HG03159 (cell line): ENCODE data around the gene CHST13.

Experiments used
- ATAC-seq: cut with Tn5 transposase; IDR thresholded peaks from one replicate; pipeline ENCODE4 v1.9.1; 2021; ENCODE audit warnings: mild to moderate bottlenecking, moderate library complexity; ENCODE audit not compliant: unreplicated experiment

Gene CHST13

DNA sequence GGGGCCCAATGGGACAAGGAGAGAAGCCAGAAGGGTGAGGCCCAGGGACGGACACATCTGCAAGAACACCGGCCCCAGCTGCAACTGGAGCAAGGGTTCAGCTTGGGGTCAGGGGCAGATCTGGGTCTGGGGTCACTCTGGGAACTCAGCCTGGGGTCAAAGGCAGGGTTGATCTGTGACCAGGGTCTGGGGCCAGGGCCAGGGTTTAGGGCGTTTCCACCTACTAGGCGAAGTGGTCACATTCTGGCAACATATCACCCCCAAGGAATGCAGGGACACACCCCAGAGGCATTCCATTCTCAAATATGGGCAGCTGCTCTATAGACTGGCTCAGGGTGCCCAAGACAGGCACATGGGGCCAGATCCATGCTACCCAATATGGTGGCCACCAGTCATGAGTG is 15.4 kb upstream of the CHST13 start:
- no peak for ATAC-seq

- no peak for ATAC-seq
These were observed 14.2 kb upstream of the CHST13 start for GRCh38 chr3:126509597-126510307.

GRCh38 chr3:126510308-126510910 is 13.5 kb upstream of the CHST13 start:
- no peak for ATAC-seq

DNA sequence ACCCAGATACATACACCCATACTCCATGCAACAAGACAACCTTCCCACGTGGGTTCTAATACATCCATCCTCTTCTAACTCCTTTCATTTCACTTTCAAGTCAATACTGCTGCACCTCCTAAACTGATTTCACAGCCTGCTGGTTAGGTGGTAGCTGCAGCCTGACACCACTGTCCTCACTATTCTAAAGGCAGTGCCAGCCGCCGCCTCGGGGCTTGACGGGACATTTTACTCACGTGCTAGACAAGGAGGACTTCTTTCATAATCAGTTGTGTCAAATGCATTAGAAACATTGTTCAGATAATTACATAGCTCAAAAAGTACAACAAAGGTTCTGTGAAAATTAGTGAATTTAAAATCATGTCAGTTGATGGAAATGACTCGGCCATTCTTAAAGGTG is 12.7 kb upstream of the CHST13 start:
- no peak for ATAC-seq

DNA sequence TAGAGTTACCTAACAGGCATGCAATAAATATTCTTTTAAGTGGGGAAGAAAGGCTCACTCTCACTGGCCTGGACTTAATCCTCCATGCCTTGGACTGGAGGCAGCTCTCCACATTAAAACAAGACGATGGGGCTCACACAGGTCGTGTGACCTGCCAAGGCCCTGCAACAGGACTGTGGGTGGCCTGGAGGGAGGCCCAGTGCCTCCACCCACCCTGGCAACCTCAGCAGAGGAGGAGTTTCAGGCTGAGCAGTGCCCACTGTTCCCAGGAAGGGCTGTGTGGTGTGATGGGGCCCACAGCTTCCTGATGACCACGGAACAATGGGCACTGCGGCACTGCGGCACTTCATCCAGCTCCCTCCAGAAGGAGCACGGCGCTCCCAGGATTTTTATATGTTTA is 11.9 kb upstream of the CHST13 start:
- ATAC-seq = no peak

DNA sequence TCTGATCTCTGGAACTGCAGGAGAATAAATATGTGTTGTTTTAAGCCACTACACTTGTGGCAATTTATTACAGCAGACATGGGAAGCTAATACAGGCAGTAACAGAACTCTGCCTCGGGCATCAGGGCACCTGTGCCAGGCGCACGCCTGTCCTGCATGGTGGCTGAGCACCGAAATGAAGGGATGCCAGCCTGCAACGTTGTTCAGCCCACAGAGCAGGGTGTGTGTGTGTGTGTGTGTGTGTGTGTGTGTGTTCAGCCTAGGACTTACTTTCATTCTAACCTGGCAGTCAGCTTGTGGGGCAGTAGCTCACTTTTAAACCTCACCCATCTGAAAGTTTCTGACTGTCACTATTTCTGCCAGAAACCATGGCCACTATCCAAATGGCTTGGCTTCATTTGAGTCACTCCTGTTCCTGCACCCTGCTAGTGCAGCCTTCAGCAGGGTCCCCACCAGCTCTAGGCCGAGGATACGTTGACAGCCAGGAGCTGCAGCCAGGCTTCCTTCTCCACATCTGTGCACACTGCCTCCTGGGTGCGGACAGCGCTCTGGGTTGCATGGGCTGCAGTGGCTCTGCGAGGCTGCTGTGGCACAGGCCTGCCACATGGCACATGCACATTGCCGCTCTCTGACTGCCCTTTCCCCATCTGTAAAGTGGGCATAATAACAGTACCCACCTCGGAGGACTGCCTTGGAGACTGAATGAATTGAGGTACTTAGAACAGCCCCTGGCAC is 10.9 kb upstream of the CHST13 start:
- ATAC-seq = no peak

- no peak for ATAC-seq
These were observed 9.8 kb upstream of the CHST13 start for GRCh38 chr3:126514161-126514560.

DNA sequence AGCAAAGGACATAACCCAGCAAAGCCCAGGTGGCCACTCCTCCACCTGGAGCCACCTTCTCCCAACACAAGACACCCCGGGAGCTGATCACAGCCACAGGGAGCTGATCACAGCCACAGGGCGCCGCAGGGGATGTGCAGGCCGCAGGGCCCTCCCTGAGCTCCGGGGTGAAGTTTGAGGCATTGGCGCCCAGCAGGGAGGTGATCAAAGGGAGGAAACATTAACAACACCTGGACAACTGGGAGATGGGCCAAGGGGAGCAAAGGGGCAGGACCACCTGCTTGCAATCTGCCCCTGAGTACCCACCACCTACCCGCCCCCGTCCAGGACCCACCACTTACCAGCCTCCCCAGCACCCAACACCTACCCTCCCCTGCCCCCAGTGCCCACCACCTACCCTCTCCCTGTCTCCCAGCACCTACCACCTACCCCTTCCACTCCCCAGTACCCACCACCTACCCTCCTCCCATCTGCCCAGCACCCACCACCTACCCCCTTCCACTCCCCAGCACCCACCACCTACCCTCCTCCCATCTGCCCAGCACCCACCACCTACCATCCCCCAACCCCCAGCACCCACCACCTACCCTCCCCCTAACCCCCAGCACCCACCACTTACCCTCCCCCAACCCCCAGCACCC is 8.8 kb upstream of the CHST13 start:
- no peak for ATAC-seq

DNA sequence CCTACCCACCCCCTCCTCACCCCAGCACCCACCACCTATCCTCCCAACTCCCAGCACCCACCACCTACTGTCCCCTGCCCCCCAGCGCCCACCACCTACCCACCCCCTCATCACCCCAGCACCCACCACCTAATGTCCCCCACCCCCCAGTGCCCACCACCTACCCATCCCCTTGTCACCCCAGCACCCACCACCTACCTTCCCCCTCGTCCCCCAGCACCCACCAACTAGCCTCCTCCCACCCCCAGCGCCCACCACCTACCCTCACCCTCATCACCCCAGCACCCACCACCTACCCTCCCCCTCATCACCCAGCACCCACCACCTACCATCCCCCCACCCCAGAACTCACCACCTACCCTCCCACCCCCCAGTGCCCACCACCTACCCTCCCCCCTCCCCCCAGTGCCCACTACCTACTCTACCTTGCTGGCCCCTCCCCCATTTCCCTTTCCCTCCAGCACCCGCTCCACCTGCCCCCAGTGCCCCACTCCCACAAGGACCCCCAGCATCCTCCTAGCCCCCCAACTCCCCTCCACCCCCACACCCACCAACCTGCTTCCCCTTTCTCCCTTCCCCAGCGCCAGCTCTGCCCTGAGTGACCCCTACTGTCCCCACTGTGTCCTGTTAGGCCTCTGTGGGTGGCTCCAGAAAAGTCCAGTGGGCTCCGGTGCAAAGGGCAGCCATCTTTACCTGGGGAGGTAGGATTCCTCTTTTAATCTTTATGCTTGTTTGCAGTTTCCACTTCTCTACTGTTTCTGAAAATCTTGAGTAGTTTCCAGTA is 7.6 kb upstream of the CHST13 start:
- ATAC-seq = no peak

GRCh38 chr3:126516936-126517290 is 7.0 kb upstream of the CHST13 start:
- ATAC-seq = no peak

DNA sequence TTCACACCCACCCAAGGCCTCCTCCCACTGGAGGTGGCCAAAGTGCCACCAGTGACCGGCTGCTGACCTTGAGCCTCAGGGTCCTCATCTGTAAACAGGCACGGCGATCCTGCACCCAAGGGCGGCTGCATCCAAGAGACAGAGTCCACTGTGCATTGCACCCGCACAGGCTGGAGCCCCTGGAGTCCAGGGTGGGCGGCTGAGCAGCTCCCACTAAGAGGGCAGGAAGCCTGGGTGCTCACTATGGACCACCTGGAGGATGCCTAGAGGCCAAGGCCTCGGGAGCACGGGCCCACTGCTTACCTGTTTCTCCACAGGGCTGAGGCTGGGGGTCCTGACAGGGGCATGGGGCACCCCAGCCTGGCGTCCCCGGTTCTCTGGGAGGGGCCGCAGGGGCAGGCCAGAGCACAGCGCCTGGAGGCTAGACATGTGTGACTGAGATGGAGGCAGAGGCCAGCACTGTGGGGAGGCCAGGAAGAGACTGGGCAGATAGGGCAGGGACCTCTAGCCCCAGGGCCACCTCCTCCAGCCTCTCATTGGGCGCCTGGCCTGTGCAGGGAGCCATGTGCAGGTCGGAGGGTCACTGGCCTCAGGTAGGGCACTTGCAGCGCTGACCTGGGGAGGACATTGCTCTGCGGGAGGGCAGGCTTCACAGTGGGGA is 6.5 kb upstream of the CHST13 start, which contains the start of gene UROC1:
Gene UROC1 (minus strand): TSS at position 483 of the 661 bp plus-strand sequence. CDS start 54 bp downstream, at position 429.
- ATAC-seq = no peak

- no peak for ATAC-seq
These were observed 5.8 kb upstream of the CHST13 start for GRCh38 chr3:126517986-126518778.

GRCh38 chr3:126518779-126519177 is 5.2 kb upstream of the CHST13 start:
- ATAC-seq = no peak

GRCh38 chr3:126519506-126520455 is 4.2 kb upstream of the CHST13 start:
- ATAC-seq = no peak

DNA sequence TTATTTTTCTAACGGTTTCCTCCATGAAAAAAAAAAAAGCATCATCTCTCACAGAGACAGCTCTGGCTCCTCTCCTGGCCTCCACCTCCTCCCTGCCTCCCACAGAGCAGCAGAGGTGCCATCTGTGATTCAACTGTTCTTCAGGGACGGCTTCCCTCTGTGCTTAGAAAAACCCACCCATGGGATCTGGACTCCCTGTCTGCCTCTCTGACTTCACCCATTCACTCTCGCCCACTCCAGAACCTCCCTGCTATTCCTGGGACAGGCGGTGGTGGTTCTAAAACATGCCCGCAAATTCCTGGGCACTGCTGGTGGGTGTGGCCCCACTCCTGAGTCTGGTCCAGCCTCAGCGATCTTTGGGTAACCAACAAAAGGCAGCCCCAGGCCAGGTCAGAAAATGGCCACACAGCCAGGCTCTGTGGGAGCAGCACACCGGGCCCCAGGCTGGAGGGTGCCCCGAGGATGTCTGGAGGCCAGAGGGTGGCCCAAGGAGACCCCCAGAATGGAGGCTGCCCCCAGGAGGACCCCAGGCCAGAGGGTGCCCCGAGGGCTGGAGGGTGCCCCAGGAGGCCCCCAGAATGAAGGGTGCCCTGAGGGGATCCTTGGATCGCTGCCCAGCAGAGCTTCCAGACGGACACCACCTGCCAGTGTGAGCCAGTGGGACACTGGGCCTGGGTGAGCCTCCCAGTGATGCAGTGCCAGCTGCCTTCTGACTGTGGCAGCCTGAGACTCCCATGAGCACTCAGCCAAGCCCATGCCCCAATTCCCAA is 2.6 kb upstream of the CHST13 start:
- no peak for ATAC-seq

DNA sequence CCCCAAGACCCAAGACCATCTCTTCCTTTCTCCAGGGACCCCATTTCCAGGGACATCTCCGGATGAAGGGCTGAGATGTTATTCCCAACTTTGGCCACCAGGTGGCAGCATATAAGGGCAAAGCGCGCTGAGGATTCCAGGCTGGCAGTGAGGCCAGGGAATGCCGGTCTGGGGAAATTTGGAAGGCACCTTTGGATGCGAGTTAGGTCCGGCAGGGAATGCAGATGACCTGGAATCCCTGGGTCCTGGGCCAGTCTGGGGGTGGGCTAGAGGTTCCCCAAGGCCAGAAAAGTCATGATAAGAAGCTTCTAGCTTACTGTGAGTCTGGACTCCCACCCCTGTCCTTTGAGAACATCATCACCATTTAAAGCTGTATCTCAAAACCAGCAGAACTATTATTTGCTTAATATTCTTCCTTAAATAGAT is 1.6 kb upstream of the CHST13 start:
- ATAC-seq = no peak

GRCh38 chr3:126524429-126524988 is 554 bp downstream of the CHST13 start:
- no peak for ATAC-seq
